Non-pigmented ciliary epithelial cell (primary cell): ENCODE data around the gene NR2E3.
"Not testable (repeated sequence)": the region's sequence is repeated elsewhere in the genome, so short reads cannot be mapped to it uniquely, and the experiment has no call there.

ENCODE experiments used
- DNase-seq: peaks from one replicate; pipeline ENCODE4 v3.0.0-alpha.2; 2010; ENCODE audit warnings: low read depth

The NR2E3 gene

DNA sequence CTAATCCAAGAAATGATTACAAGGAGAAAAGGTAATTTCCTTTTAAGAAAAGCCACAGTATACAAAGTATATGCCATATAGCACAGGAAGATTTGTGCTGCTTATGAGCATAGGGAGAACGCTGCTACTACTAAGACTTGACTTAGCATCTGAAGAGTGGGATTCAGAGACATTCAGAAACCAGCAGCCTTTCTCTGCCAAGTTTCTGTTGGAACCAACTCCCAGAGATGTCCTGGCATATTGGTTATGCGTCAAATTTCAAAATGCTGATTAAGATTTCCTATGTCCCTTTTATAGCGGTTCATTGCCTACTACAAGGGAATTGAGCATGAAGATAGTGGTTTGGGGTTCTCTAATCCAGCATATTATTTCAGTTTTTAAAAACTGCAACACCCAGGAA, 4.9 kb downstream of the NR2E3 start:
- no peak for DNase-seq

DNA sequence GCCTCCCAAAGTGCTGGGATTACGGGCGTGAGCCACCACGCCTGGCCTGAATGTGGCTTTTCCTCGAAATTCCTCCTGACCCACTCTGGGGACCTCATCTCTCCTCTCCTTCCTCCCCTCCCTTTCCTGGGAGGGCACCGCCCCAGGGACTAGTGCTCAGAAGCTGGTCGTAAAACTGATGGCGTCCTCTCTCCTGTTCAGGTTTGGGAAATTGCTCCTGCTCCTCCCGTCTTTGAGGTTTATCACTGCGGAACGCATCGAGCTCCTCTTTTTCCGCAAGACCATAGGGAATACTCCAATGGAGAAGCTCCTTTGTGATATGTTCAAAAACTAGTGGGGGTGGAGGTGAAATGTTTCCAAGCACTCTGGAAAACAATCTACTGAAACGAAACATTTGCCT, 7.0 kb downstream of the NR2E3 start:
- no peak for DNase-seq

DNA sequence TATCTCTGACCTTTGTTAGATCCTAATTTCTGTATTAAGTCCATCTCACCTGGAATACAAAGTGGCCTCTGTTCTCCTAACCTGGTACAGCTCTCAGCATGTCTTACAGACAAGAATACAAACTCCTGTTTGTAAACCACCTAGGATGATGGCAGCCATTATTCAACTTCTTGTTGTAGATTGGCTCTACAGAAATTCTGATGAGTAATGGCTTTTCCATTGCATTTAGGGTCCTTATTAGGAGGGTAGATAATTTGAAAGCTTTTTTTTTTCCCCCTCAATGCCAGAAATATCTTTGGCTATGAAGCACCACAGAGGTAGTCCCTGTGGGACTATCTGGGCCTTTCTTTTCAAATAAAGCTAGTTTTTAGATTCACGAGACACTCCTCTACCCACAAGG, 9.8 kb downstream of the NR2E3 start:
- no peak for DNase-seq

DNA sequence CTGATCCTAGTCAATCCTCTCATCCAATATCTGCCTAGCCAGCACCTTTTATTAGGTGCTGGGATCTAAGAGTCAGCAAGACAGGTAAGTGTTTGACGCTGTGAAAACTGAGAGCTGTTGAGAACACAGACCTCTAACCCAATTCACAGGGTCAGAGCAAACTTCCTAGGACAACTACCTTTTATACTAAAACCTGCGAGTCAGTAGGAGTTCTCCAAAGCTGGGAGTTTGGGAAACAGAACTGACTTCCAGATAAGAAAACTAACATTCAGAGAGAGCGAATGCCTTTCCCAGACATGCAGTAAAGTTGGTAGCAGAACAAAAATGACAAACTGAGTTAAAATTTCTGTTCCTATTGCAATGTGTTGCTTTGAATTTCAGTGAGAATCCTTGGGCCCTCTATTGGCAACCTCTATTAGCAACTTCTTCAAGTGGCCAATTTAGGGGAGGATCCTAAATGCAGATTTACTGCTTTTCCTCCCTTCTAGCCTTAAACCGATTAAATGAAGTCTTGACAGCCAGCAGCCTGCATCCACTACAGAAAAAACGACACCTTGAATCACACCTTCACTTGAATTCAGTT, 11.3 kb downstream of the NR2E3 start:
- DNase-seq, result no peak

DNA sequence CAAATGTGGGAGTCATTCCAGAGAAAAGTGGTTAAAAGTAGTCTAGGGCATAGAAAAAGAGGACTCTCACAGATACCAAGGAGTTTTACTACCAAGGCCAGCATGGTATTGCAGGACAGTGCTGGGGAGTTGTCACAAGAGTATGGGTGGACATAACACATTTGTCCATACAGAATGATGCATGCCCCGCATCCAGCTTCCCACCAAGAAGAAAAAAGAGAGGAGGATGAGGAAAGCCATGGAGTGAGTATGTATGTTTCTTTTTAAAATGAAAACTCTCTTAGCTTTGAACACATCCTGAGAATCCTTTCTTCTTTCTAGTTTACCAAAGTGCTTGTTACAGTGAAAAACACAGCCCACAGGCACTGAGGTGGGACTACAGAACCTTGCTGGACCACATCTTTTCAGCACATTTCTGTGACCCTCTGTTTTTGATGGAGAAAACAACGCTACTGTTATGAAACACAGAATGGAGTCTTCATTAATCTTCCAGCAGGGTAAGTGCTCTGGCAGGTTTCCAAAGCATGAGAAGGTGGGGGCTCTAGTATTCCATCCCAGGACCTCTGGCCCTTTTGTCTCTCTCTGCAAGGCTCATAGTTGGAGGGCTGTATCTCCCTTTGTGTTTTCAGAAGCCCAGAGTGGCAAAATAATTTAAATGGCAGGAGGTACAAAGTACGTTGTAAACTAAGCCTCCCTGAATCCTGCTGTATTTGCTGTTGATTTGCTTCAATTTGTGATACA, 12.7 kb downstream of the NR2E3 start:
- DNase-seq, result no peak

DNA sequence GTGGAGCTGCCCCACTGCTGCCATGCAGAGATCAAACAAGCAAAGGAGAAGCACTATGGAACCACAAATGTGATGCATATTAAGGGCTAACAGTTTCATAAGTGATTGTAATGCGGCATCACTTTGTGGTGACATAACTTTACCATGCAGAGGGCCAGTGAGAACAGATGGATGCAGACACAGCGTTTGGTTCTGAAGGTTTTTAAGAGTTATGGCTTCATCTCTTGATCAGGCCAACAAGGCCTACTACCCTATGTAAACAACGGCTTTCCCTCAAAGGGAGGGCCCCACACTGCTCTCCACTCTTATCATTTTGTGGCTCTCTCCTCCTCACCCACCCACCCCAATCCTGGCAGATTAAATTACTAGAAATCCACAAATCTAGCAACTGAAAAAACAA, 13.4 kb downstream of the NR2E3 start:
- no peak for DNase-seq

DNA sequence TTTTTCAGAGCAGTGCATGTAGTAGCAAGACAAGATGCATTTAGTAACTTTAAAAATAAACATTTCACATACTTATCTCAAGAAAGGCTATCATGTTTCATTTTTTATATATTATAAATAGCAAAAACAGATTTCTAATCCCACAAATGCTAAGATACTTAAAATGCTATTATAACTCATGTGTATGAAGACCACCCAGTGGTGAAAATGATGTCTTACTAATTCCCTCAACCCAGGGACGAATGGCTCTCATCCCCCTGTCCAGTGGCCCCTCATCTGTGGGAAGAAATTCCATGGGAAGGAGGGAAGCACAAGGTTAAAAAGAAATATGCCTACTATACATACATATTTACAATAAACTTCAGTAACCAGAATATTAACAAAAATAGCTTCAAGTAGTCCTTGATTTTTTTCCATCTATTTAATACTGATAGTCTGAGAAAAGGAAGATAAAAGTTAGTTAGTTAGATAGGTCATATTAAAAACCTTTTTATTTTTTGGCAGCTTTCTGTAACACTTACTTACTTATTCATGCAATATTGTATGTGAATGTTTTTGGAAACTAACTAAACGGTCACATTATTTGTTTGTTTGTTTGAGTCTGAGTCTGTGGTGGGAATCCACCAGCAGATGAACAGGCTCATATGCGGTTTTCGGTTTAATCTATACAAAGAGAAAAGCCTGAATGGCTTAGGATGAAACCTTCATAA, 14.8 kb downstream of the NR2E3 start:
- DNase-seq, result no peak

DNA sequence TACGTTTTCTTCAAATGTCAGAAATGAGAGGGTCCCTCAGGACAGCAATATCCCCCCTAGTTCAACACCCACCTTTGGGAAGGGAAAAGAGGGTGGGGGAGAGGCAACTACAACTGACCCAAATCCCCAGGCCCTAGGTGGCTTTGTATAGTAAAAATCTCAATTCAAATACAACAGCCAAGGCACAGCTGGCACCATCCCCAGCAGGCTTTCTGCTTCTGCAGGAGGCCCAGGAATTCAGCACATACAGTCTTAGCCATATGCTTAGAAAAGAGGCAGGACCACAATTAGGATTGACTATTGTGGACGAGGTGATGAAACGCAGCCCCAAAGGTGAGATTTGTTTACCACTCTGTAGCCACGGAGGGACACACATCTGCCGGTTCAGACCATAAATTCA, 15.8 kb downstream of the NR2E3 start:
- no peak for DNase-seq

DNA sequence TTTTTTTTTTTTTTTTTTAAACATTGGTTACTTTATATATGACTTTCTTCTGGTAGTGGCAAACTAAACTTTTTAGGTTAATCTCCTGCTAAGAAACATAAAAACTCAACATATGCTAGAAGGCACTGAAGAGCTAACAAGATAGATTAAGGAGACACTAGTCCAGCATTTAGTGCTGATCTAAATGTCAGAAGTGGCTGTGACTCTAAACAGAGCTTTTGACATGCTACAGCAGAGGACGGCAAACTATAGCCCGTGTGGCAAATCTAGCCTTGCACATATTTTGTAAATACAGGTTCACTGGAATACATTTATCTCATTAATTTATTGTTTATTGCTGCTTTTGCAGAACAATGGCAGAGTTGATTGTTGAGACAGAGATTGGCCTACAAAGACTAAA, 20.6 kb downstream of the NR2E3 start:
- no peak for DNase-seq

DNA sequence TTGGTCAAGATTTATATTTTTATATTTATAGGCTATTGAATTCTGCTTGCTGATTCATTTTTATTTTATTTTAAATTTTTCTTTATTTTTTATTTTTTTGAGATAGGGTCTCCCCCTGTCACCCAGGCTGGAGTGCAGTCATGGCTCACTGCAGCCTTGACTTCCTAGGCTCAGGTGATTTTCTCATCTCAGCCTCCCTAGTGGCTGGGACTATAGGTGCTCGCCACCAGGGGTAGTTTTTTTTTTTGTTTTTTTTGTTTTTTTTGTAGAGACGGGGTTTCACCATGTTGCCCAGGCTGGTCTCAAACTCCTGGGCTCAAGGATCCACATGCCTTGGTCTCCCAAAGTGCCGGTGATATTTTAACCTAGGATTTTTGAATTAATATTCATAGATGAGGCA, 31.2 kb downstream of the NR2E3 start:
- no peak for DNase-seq

DNA sequence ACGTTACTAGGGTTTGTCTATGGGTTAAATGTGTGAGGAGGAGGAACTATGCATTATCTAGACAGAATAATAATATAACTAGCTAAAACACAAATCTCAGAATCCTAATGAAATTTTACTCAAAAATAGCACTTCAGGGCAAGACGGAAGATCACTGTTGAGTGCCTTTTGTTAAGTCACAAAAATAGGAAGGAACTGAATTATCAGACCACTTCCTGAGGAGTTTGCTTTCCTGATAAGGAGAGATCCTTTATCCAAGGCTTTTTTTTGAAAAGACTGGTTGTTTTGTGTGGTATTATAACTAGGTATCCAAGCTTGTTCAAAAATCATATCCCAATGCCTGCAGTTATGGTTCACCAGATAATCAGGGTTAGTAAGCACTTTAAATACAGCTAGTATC, 34.6 kb downstream of the NR2E3 start:
- DNase-seq, result no peak

DNA sequence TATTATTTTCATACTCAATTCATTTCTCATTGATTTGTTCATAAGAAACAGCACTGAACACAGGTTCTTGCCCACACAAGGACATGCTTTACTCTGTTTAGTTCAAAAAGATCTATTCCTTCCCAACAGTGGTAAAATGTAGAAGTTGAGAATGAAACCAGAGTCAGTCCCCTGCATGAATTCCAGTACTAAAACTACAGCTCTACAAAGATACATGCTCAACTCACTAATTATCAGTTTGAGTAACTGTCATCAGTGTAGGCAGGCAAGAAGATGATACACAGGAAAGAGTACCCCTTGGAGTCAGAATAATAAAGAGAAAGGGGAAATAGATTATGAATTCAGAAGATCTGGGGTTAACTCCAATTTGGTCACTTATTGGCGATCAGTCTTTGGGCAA, 43.2 kb downstream of the NR2E3 start:
- DNase-seq, result no peak

DNA sequence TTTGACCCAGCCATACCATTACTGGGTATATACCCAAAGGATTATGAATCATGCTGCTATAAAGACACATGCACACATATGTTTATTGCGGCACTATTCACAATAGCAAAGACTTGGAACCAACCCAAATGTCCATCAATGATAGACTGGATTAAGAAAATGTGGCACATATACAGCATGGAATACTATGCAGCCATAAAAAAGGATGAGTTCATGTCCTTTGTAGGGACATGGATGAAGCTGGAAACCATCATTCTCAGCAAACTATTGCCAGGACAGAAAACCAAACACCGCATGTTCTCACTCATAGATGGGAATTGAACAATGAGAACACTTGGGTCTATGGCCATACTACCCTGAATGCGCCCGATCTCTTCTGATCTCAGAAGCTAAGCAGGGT, 47.9 kb downstream of the NR2E3 start:
- not testable (repeated sequence) for DNase-seq
